Astrocyte (in vitro differentiated cells and primary cell): ENCODE measurements around the gene NAT9.

Source experiments
- CTCF ChIP-seq: IDR thresholded peaks from 2 replicates; pipeline ENCODE4 v1.5.1; 2011; ENCODE audit warnings: low read depth, mild to moderate bottlenecking, inconsistent platforms, low read length, moderate library complexity; ENCODE audit not compliant: insufficient read depth
- EZH2 ChIP-seq: IDR thresholded peaks from 2 replicates; pipeline ENCODE4 v1.6.1; 2012; ENCODE audit warnings: mild to moderate bottlenecking, low read length, inconsistent platforms; ENCODE audit not compliant: insufficient read depth

DNA sequence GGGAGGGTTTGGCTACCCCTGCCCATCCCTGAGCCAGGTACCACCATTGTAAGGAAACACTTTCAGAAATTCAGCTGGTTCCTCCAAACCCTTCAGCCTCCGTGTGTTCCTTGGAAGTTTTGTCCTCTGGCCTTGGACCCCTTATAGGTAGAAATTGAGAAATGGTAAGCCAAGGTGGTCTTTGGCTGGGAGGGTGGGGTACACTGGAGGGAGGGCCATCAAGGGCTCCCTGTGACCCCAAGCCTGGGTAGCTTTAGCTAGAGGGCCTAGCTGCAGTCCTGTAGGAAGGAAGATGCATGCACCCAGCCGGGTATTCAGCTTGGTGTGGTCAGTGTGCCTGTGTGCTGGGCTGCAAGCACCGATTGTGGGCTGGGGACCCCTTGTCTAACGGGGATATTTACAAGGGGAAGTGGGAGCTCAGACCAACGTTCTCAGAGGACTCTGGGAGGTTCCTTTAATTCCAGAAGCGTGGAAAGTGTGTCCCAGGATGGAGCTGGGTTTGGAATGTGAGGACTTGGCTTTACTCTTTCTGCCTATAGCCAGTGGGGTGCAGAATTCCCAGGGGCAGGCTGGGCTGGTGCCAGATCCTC lies 6.8 kb downstream of the NAT9 start:
- TF ChIP-seq CTCF (no peak), EZH2 (no peak)
